HepG2 (cell line): ENCODE results near the gene HMBS. TPM values are rescaled to one million over a fixed set of nuclear protein-coding genes. Genes with fewer than 3 reads are reported as not detected.

Experiments used
- ELF3 ChIP-seq: IDR thresholded peaks from 2 replicates; pipeline ENCODE4 v1.6.1; 2016; ENCODE audit warnings: missing genetic modification reagents, missing compliant biosample characterization
- HNF1B ChIP-seq: sonication (generic); formaldehyde crosslinking; IDR thresholded peaks from 2 replicates; pipeline ENCODE4 v1.5.1; 2020; ENCODE audit warnings: mild to moderate bottlenecking, moderate library complexity, missing genetic modification reagents
- KAT8 ChIP-seq: IDR thresholded peaks from 2 replicates; pipeline ENCODE4 v1.6.1; 2016; ENCODE audit warnings: missing genetic modification reagents, missing compliant biosample characterization
- MEIS1 ChIP-seq: sonication (generic); formaldehyde crosslinking; IDR thresholded peaks from 2 replicates; pipeline ENCODE4 v1.9.0; 2021; ENCODE audit warnings: mild to moderate bottlenecking, missing genetic modification reagents, moderate library complexity, borderline replicate concordance
- SIN3A ChIP-seq: IDR thresholded peaks from 2 replicates; pipeline ENCODE4 v1.6.1; 2011; ENCODE audit warnings: low read depth, mild to moderate bottlenecking, control low read depth, low read length, borderline replicate concordance
- SNAPC2 ChIP-seq: sonication (generic); formaldehyde crosslinking; IDR thresholded peaks from 2 replicates; pipeline ENCODE4 v1.8.1; 2022; ENCODE audit warnings: mild to moderate bottlenecking, missing genetic modification reagents
- SRSF9 ChIP-seq: fragments of 200-400 bp; formaldehyde crosslinking; IDR thresholded peaks from 2 replicates; pipeline ENCODE4 v1.6.1; 2018; ENCODE audit warnings: borderline replicate concordance, mild to moderate bottlenecking, low read depth, low read length; ENCODE audit not compliant: insufficient read depth, poor library complexity, severe bottlenecking
- ZNF17 ChIP-seq: sonication (generic); formaldehyde crosslinking; IDR thresholded peaks from 2 replicates; pipeline ENCODE4 v1.5.0; 2020; ENCODE audit warnings: mild to moderate bottlenecking, missing genetic modification reagents
- ZNF407 ChIP-seq: sonication (generic); formaldehyde crosslinking; IDR thresholded peaks from one replicate; pipeline ENCODE4 v1.5.1; 2020; ENCODE audit warnings: mild to moderate bottlenecking, missing genetic modification reagents; ENCODE audit errors: not compliant biosample characterization
- ZNF646 ChIP-seq: sonication (generic); formaldehyde crosslinking; IDR thresholded peaks from 2 replicates; pipeline ENCODE4 v1.9.0; 2021; ENCODE audit warnings: mild to moderate bottlenecking, missing genetic modification reagents
- ZNF850 ChIP-seq: sonication (generic); formaldehyde crosslinking; conservative IDR thresholded peaks from 2 replicates; pipeline ENCODE4 v1.9.0; 2021; ENCODE audit warnings: mild to moderate bottlenecking, missing genetic modification reagents
- polyA plus RNA-seq, 8 experiments: library from polyadenylated mRNA; depleted of rRNA in 3 of 8; stranded (reverse) in 7 of 8; unstranded in 1 of 8; fragments of >200 nt; fragmentation: Illumina TruSeq in 4 of 8; extraction: Trizol in 4 of 8; gene quantifications; 2 replicates each; pipeline versions ENCODE4 v1.2.1 to v1.2.3, GENCODE V29; 2011 to 2016; ENCODE audit warnings: low read depth in 4 of 8, missing spikeins in 1 of 8, mixed read lengths in 1 of 8; ENCODE audit not compliant: insufficient read depth in 1 of 8
- total RNA-seq, 5 experiments: library from RNA; depleted of rRNA; stranded (reverse); fragments of >200 nt; fragmentation: Illumina TruSeq; extraction: Trizol; gene quantifications; 2 replicates each; pipeline ENCODE4 v1.2.3, GENCODE V29; 2016; ENCODE audit warnings: low read depth in 1 of 5

HMBS gene
- total and polyA plus RNA-seq, 2 of the 13 experiments (the other 11 are each of a cell fraction or from before 2014, with no cell fraction given): 9.4 to 46.9 TPM

- TF ChIP-seq SNAPC2 (CRISPR knock-in tag): 0 out of 2 replicates have a peak, but pooled peaks have one; percentile 43
- TF ChIP-seq KAT8: peak; percentile 74
- TF ChIP-seq ZNF646 (CRISPR knock-in tag): no peak
- peak; percentile 68; the same call in 1 of the 2 replicates for TF ChIP-seq SIN3A
- TF ChIP-seq ELF3 (CRISPR knock-in tag): peak; percentile 13; the same call in 1 of the 2 replicates
- TF ChIP-seq MEIS1 (CRISPR knock-in tag): no peak
- TF ChIP-seq HNF1B: 0 out of 2 replicates have a peak, but pooled peaks have one; percentile 34
- no peak for TF ChIP-seq ZNF17 (CRISPR knock-in tag)
- TF ChIP-seq ZNF850: no peak
- no peak for TF ChIP-seq ZNF407 (CRISPR knock-in tag)
- no peak for TF ChIP-seq SRSF9
Measured at GRCh38 chr11:119108146-119108856, 23.6 kb downstream of the HMBS start (continued).
